ENCODE measurements around the gene CLEC11A. TPM values are rescaled to one million over a fixed set of nuclear protein-coding genes. Genes with fewer than 3 reads are reported as not detected.

Gene CLEC11A
- total RNA-seq = 1.3 and 2.1 TPM in 2 replicates

- no peak for DNase-seq (ENCODE audit: low read depth in 2 of 2)
These were observed at the start of gene CLEC11A for GRCh38 chr19:50723069-50723468. TSS of gene CLEC11A (plus strand) at chr19:50723364. CDS start at chr19:50723526, 162 bp downstream.

GRCh38 chr19:50676625-50677197, 46.5 kb upstream of the CLEC11A start:
- no peak for DNase-seq (ENCODE audit: low read depth in 2 of 2)

DNA sequence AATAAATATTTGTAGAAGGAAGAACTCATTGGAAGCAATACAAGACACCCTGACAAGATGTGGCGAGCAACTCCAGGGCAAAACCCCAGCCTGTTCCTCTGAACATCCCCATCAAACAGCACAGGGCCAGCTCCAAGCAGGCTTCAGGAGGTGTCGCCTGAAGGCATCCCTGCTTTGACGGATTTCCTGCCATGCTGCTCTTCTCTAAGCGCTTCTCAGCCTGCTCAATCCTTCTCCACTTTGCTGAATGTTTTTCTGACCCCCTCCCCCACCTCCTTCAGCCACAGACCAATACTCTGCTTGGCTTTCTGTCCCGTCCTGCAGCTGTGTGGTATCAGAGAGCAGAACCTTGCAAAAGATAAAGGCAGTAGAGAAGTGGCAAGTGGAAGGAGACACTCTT, 45.5 kb upstream of the CLEC11A start:
- no peak for DNase-seq (ENCODE audit: low read depth in 2 of 2)

DNA sequence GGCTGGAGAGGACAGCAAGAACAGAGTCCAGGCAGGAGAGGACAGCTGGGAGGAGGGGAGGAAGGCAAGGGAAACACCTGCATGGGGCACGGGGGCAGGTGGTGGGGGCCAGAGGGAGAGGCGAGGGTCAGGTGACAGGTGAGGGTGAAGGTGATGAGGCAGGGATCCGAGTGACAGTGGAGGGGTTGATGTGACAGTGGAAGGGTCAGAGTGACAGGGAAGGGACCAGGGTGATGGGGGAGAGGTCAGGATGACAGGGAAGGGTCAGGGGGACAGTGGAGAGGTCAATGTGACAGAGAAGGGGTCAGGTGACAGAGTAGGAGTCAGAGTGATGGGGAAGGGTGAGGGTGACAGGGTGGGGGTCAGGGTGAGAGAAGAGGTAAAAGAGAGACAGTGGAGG, 44.8 kb upstream of the CLEC11A start:
- no peak for DNase-seq (ENCODE audit: low read depth in 2 of 2)

- DNase-seq (ENCODE audit: low read depth in 2 of 2) = peak; percentile 57 to 78
These were observed 43.7 kb upstream of the CLEC11A start for GRCh38 chr19:50679177-50680125.

DNA sequence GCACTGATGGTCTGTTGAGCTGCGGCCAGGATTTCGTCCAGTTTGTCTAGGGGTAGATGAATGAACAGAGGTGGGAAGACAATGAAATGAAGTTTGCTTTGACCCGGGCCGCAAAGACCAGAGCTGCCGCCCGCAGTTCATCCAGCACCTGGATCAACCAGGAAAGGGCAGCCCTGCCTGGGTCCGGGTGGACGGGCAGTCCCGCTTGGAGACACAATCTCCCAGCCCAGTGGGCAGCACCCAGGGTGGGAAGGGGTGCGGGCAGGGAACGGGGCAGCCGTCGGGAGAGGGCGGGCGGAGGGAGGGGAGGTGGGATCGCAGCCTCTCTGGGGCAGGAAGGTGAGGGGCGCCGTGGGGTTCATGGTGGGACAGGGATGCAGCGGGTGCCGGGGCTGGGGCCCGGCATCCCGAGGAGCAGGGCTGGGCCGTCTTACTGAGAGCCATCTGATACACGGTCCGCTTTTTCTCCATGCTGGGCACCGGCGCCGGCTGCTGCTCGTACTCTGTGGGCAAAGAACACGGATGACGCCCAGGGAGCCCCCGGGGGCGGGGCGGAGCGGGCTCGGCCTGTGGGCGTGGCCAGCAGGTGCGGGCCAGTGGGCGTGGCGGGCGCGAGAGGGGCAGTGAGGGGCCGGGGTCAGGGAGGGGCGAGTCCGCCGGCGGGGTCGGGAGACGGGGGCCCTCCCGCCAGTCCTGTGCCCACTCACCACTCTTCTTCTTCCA, 36.7 kb upstream of the CLEC11A start:
- no peak for DNase-seq (ENCODE audit: low read depth in 2 of 2)

GRCh38 chr19:50688766-50689165, 34.4 kb upstream of the CLEC11A start:
- DNase-seq (ENCODE audit: low read depth in 2 of 2) = no peak

DNA sequence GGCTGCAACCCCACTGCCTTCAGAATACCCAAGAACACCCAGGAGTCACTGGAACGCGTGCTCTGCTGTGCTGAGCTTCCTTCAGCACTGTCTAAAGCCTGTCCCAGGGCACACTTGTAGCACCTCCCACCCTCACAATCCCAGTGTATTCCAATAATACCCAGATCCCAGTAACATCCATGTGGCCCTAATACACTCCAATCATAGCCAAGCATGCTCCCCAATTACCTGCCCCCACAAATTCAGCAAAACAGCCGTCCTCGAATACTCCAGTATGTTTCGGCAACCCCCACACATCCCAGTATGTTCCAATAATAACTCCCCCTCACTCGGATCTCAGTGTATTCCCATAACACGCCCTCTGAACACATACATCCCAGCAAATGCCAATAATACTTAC, 32.7 kb upstream of the CLEC11A start:
- no peak for DNase-seq (ENCODE audit: low read depth in 2 of 2)

GRCh38 chr19:50693064-50693975, 29.8 kb upstream of the CLEC11A start:
- no peak for DNase-seq (ENCODE audit: low read depth in 2 of 2)

DNA sequence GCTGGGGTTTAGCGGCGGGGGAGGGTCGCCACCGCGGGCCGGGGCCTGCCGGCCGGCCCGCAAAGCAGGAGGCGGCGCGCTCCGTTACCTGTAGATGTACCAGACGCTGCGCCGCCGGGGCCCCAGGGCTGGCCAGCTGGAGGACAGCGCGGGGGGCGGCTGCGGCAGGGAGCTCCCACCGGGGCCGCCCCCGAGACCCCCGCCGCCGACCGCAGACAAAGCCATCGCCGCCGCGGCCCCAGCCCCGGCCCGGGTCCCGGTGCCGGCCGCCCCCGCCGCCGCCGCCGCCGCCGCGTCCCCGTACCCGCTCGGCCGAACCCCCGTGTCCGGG, 28.4 kb upstream of the CLEC11A start:
- DNase-seq (ENCODE audit: low read depth in 2 of 2) = no peak

GRCh38 chr19:50695251-50696093, 27.7 kb upstream of the CLEC11A start:
- DNase-seq (ENCODE audit: low read depth in 2 of 2) = peak in 1 of 2 donors; percentile 28

- no peak for DNase-seq (ENCODE audit: low read depth in 2 of 2)
These were observed 27.1 kb upstream of the CLEC11A start for GRCh38 chr19:50696094-50696483.

- no peak for DNase-seq (ENCODE audit: low read depth in 2 of 2)
These were observed 25.6 kb upstream of the CLEC11A start for GRCh38 chr19:50697414-50698124.

DNA sequence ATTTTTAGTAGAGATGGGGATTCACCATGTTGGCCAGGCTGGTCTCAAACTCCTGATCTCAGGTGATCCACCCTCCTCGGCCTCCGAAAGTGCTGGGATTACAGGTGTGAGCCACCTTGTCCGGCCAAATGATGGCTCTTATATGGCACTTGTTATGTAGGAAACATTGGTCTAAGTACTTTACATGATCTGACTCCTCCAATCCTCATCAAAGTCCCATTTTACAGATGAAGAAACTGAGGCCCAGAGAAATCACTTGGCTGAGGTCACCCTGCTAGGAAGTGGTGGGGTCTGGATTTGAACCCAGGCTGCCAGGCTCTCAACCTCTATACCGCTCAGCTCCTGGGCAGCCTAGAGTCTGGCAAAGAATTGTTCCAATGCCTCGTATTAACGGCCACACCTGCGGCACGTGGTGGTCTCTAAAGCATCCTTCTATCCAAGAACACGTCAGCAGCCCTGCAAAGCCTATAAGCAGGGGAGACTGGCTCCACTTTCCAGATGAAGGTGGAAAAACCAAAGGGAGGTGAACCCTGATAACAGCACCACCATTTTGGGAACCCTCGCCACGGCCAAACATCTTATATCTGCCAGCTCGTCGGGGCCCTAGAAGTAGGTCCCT, 21.7 kb upstream of the CLEC11A start:
- DNase-seq (ENCODE audit: low read depth in 2 of 2) = no peak

- DNase-seq (ENCODE audit: low read depth in 2 of 2) = no peak
These were observed 20.9 kb upstream of the CLEC11A start for GRCh38 chr19:50702158-50702870.

- peak in 1 of 2 donors; percentile 59 for DNase-seq (ENCODE audit: low read depth in 2 of 2)
These were observed 20.0 kb upstream of the CLEC11A start for GRCh38 chr19:50702871-50703829.

Measured in dermis microvascular lymphatic vessel endothelial cell (primary cell).